GM12801 (cell line): Measurements from ENCODE around the gene DBH.

Source experiments
- TF ChIP-seq, protein P1 (sequence below): IDR thresholded peaks from one replicate; pipeline ENCODE4 v1.5.1; 2011; ENCODE audit warnings: control low read depth; ENCODE audit not compliant: insufficient read length; ENCODE audit errors: extremely low read depth

The DBH gene

GRCh38 chr9:133635098-133635497, 1.1 kb upstream of the DBH start:
- TF ChIP-seq, protein P1, sequence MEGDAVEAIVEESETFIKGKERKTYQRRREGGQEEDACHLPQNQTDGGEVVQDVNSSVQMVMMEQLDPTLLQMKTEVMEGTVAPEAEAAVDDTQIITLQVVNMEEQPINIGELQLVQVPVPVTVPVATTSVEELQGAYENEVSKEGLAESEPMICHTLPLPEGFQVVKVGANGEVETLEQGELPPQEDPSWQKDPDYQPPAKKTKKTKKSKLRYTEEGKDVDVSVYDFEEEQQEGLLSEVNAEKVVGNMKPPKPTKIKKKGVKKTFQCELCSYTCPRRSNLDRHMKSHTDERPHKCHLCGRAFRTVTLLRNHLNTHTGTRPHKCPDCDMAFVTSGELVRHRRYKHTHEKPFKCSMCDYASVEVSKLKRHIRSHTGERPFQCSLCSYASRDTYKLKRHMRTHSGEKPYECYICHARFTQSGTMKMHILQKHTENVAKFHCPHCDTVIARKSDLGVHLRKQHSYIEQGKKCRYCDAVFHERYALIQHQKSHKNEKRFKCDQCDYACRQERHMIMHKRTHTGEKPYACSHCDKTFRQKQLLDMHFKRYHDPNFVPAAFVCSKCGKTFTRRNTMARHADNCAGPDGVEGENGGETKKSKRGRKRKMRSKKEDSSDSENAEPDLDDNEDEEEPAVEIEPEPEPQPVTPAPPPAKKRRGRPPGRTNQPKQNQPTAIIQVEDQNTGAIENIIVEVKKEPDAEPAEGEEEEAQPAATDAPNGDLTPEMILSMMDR: no peak

DNA sequence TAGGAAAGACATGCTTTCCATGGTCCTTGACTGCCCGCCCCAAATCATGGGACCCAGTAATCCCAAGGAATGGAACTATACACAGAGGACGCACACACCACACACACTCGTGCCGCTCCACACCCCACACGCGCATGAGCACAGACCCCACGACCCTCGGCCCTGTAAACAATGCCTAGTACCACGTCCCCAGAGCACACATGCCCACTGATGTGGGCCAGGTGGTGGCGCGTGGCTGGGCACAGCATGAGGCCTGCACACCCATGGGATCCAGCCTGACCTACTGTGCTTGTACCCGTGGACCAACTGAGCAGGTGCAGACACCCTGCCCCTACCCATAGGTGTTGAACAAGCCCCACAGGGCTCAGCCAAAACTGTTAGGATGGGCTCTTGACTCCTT, 739 bp downstream of the DBH start:
- TF ChIP-seq, protein P1: no peak

GRCh38 chr9:133637451-133638055, 1.4 kb downstream of the DBH start:
- TF ChIP-seq, protein P1: no peak

DNA sequence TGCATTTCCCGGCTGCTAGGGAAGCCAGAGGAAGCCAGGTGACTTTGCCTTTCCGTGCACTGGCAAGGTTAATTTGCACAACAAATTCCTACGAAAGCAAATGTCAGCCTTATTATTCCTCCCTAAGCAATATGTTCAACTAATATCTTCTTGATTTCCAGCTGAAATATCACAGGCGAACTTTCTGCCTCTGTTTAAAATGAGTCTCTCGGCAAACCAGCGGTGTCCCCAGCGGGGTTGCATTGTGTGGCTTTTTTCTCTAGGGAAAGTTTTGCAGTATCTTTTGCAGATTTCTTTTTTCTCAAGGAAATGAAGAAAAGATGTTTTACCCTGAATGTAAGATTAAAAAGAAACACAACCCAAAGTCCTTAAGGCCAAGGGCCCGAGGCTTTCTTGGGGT, 1.9 kb downstream of the DBH start:
- TF ChIP-seq, protein P1: no peak

DNA sequence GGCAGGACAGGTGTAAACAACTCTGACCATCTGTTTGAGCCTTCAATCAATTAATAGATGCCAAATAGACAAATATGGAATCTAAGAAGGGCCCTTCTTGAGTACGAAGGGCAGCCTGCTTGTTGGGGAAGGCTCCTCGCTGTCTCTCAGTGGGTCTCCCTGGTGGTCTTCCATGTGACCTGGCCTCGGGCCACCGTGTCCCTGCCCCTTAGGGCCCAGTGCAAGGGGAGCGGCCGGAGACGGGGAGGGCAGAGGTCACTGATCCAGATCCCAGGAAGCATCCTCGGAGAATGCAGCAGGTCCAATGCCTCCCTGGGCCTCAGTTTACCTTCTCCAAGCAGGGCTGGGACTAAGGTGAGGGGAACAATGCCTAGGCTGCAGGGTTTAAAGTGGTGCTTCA, 2.5 kb downstream of the DBH start:
- TF ChIP-seq, protein P1: no peak

GRCh38 chr9:133639613-133640012, 3.5 kb downstream of the DBH start:
- TF ChIP-seq, protein P1: no peak

GRCh38 chr9:133640160-133640559, 4.0 kb downstream of the DBH start:
- TF ChIP-seq, protein P1: no peak
